Cerebellar cortex (tissue), 1 donor: ENCODE measurements around the gene DNPH1.

Source experiments
- DNase-seq: peaks from one replicate; pipeline ENCODE4 v3.0.0-alpha.2; 2015; ENCODE audit warnings: low spot score

The DNPH1 gene

GRCh38 chr6:43181621-43181941 lies 47.7 kb downstream of the DNPH1 start:
- DNase-seq, result no peak

GRCh38 chr6:43180985-43181384 lies 48.3 kb downstream of the DNPH1 start:
- DNase-seq, result peak; percentile 16

- DNase-seq, result no peak
Observed at GRCh38 chr6:43180058-43180457, 49.2 kb downstream of the DNPH1 start.

- no peak for DNase-seq
Observed at GRCh38 chr6:43178951-43179830, 50.1 kb downstream of the DNPH1 start.

- DNase-seq, result no peak
Observed at GRCh38 chr6:43178150-43178549, 51.1 kb downstream of the DNPH1 start.

- DNase-seq, result no peak
Observed at GRCh38 chr6:43176423-43176786, 52.9 kb downstream of the DNPH1 start.

- no peak for DNase-seq
Observed at GRCh38 chr6:43175676-43176422, 53.4 kb downstream of the DNPH1 start.
